Neural cell (in vitro differentiated cells): ENCODE measurements around the gene PTPRD.

ENCODE experiments used
- TF ChIP-seq, protein P1 (sequence below): IDR thresholded peaks from 2 replicates; pipeline ENCODE4 v1.6.1; 2012; ENCODE audit warnings: borderline replicate concordance
- TF ChIP-seq, protein P2 (sequence below): fragments of 450-650 bp; IDR thresholded peaks from 2 replicates; pipeline ENCODE4 v1.5.1; 2014; ENCODE audit warnings: antibody characterized with exemption, mild to moderate bottlenecking, moderate library complexity; ENCODE audit not compliant: poor library complexity, severe bottlenecking

- TF ChIP-seq, protein P1, sequence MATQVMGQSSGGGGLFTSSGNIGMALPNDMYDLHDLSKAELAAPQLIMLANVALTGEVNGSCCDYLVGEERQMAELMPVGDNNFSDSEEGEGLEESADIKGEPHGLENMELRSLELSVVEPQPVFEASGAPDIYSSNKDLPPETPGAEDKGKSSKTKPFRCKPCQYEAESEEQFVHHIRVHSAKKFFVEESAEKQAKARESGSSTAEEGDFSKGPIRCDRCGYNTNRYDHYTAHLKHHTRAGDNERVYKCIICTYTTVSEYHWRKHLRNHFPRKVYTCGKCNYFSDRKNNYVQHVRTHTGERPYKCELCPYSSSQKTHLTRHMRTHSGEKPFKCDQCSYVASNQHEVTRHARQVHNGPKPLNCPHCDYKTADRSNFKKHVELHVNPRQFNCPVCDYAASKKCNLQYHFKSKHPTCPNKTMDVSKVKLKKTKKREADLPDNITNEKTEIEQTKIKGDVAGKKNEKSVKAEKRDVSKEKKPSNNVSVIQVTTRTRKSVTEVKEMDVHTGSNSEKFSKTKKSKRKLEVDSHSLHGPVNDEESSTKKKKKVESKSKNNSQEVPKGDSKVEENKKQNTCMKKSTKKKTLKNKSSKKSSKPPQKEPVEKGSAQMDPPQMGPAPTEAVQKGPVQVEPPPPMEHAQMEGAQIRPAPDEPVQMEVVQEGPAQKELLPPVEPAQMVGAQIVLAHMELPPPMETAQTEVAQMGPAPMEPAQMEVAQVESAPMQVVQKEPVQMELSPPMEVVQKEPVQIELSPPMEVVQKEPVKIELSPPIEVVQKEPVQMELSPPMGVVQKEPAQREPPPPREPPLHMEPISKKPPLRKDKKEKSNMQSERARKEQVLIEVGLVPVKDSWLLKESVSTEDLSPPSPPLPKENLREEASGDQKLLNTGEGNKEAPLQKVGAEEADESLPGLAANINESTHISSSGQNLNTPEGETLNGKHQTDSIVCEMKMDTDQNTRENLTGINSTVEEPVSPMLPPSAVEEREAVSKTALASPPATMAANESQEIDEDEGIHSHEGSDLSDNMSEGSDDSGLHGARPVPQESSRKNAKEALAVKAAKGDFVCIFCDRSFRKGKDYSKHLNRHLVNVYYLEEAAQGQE: no peak
- TF ChIP-seq, protein P2, sequence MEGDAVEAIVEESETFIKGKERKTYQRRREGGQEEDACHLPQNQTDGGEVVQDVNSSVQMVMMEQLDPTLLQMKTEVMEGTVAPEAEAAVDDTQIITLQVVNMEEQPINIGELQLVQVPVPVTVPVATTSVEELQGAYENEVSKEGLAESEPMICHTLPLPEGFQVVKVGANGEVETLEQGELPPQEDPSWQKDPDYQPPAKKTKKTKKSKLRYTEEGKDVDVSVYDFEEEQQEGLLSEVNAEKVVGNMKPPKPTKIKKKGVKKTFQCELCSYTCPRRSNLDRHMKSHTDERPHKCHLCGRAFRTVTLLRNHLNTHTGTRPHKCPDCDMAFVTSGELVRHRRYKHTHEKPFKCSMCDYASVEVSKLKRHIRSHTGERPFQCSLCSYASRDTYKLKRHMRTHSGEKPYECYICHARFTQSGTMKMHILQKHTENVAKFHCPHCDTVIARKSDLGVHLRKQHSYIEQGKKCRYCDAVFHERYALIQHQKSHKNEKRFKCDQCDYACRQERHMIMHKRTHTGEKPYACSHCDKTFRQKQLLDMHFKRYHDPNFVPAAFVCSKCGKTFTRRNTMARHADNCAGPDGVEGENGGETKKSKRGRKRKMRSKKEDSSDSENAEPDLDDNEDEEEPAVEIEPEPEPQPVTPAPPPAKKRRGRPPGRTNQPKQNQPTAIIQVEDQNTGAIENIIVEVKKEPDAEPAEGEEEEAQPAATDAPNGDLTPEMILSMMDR: no peak
Measured at GRCh38 chr9:8903077-8903476, 1709.7 kb downstream of the PTPRD start.
